Breast epithelium (tissue), 3 donors: Measurements from ENCODE around the gene SLC6A18.

Experiments
- POLR2AphosphoS5 ChIP-seq, 3 donors: sonication (generic); formaldehyde crosslinking; IDR thresholded peaks; one replicate each; pipeline ENCODE4 v1.6.1; 2017; ENCODE audit warnings: antibody characterized with exemption in 3 of 3
- TF ChIP-seq, protein P1 (sequence below), 3 donors: fragments of 450-650 bp; IDR thresholded peaks; one replicate each; pipeline ENCODE4 v1.5.1; 2016 to 2017; ENCODE audit warnings: antibody characterized with exemption in 3 of 3, mild to moderate bottlenecking in 3 of 3, moderate library complexity in 3 of 3

DNA sequence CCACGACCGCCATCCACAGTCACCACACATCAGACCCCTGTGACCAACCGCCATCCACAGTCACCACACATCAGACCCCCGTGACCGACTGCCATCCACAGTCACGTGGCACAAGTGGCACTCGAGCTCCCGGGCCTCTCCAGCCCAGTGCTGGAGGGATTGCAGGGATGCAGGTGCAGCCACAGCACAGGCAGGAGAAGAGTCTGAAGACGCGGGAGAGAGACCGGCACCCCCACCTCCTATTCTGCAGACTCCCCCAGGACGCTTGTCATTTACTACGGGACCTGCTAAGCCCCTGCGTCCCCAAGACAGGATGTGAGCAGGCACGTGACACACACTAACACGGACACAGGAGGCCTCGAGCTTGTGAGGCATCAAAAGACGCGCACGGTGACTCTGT is 48.6 kb downstream of the SLC6A18 start:
- no peak for TF ChIP-seq POLR2AphosphoS5 (IDR thresholded peaks at IDR 0.05)
- TF ChIP-seq, protein P1, sequence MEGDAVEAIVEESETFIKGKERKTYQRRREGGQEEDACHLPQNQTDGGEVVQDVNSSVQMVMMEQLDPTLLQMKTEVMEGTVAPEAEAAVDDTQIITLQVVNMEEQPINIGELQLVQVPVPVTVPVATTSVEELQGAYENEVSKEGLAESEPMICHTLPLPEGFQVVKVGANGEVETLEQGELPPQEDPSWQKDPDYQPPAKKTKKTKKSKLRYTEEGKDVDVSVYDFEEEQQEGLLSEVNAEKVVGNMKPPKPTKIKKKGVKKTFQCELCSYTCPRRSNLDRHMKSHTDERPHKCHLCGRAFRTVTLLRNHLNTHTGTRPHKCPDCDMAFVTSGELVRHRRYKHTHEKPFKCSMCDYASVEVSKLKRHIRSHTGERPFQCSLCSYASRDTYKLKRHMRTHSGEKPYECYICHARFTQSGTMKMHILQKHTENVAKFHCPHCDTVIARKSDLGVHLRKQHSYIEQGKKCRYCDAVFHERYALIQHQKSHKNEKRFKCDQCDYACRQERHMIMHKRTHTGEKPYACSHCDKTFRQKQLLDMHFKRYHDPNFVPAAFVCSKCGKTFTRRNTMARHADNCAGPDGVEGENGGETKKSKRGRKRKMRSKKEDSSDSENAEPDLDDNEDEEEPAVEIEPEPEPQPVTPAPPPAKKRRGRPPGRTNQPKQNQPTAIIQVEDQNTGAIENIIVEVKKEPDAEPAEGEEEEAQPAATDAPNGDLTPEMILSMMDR (IDR thresholded peaks at IDR 0.05): no peak
